Measurements from ENCODE around the gene DCLK3.

Gene DCLK3

DNA sequence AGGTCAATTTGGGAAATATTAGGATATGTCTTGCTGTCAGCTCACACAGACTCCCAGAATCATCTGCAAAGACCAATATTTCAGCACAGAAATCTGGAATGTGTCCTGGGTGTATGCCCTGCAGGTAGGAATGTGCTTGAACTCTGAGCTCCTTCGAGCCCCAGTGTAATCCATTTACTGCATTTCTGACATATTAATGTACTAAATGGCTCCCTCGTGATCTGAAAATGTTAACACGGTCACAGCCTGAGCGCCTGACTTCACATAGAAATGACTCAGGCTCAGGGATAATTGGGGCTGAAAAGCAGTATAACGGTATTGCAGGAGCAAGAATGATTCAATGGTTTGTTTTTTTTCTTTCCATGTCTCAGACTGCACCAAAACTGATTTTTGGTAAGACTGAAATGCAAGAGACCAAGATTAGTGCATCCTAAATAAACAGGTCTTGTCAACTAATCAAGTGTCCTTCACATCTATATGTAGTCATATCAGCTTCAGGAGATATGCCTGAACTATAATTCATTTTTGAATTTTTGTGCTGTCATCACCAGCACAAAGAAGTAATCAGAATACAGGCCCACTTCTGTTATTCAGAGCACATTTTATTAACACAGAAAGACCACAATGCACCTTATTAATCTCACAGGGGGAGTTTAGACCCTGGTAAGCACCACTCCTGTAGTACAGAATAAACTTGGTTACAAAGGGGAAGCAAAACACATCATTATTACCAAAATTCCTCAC is 49.8 kb downstream of the DCLK3 start:
- DNase-seq (ENCODE audit: low read depth in 1 of 2, low spot score in 1 of 2): no peak
- in situ Hi-C loops (cut with HindIII; ENCODE audit: low pct_unique_long_range_greater_than_20kb, low sequenced_read_pairs): no loop called here
- no peak for TF ChIP-seq JUND (IDR thresholded peaks at IDR 0.05; ENCODE audit: low read depth)

DNA sequence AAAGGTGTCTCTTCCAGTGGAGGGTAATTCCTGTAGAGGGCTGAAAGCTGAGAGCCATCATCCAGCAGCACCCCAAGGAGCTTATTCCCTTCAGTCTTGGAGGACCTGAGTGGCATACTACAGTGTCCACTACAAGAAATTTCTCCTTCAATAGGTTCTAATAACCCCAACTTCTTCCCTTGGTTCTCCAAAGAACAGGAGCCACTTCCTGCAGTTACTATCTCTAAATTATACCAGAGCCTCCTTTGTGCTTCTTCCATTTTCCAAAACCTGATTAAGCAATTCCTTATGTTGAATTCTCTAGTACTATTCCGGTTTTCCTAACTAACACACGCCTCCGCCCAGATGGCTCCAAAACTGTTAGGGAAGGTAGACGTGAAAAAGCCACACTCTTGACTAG is 50.4 kb downstream of the DCLK3 start:
- in situ Hi-C loops (cut with HindIII; ENCODE audit: low pct_unique_long_range_greater_than_20kb, low sequenced_read_pairs): no loop called here
- DNase-seq (ENCODE audit: low read depth in 1 of 2, low spot score in 1 of 2): no peak
- TF ChIP-seq JUND (IDR thresholded peaks at IDR 0.05; ENCODE audit: low read depth): no peak

DNA sequence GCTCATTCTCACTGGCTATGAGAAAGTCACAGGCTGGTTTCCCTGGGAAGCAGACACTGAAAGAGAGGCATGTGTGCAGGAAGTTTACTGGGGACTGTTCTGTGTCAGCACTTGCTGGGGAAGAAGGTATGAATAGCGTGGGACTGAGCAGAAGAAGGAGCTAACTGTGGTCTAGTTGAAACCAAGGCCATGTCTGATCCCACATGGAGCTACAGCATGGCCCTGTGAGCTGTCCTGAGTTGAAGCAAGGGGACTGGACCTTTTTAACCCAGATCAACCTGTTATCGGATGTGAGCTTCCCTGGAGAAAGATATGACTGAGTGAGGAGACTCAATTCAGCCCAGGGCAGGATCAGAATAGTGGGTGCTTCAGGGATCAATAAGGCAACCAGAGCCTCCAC is 53.7 kb downstream of the DCLK3 start:
- in situ Hi-C loops (cut with HindIII; ENCODE audit: low pct_unique_long_range_greater_than_20kb, low sequenced_read_pairs): no loop called here
- TF ChIP-seq JUND (IDR thresholded peaks at IDR 0.05; ENCODE audit: low read depth): no peak
- DNase-seq (ENCODE audit: low read depth in 1 of 2, low spot score in 1 of 2): no peak

DNA sequence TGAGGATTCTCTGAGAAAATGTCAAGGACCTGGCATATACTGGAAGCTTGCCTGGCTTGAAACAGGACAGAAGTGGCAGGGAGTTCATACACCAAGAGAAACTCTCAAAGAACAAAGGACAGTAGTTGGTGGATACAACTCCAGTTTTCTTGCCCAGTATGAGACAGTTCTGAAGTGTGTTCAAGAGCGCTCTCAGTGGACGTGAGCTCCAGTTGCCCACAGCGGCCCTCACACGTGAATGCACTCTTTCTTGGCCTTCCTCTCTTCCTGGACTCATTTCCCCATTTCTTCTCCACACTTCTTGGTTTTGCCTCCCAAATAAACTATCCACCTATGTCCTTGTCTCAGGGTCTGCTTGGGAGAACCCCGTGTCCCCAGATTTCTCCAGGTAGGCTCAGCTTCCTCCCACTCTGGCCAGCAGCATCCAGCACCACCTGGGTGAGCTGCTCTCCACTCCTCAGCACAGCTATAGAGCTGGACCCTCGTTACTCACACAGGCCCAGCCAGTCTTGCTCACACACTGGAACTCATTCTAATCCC is 54.5 kb downstream of the DCLK3 start:
- in situ Hi-C loops (cut with HindIII; ENCODE audit: low pct_unique_long_range_greater_than_20kb, low sequenced_read_pairs): no loop called here
- no peak for DNase-seq (ENCODE audit: low read depth in 1 of 2, low spot score in 1 of 2)

DNA sequence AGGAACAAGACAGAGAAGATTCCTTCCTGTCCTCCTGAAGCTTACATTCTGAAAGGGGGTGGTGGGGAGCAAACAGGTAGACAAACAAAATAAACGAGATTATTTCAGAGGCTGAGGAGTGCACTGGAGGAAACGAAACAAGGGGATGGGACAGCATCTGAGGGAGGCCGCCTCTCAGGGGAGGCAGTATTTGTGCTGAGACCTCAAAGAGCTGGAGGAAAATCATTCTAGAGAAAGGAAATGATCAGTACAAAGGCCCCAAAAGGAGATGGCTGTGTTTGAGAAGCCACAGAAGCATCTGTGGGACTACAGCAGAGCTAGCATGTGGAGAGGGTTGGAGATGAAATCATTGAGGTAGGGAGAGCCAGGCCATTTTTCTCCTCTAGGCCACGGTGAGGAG is 55.1 kb downstream of the DCLK3 start:
- no peak for TF ChIP-seq JUND (IDR thresholded peaks at IDR 0.05; ENCODE audit: low read depth)
- no peak for DNase-seq (ENCODE audit: low read depth in 1 of 2, low spot score in 1 of 2)
- in situ Hi-C loops (cut with HindIII; ENCODE audit: low pct_unique_long_range_greater_than_20kb, low sequenced_read_pairs): no loop called here

More for the DNA sequence above, 54.5 kb downstream of the DCLK3 start:
- TF ChIP-seq JUND (IDR thresholded peaks at IDR 0.05; ENCODE audit: low read depth): no peak

DNA sequence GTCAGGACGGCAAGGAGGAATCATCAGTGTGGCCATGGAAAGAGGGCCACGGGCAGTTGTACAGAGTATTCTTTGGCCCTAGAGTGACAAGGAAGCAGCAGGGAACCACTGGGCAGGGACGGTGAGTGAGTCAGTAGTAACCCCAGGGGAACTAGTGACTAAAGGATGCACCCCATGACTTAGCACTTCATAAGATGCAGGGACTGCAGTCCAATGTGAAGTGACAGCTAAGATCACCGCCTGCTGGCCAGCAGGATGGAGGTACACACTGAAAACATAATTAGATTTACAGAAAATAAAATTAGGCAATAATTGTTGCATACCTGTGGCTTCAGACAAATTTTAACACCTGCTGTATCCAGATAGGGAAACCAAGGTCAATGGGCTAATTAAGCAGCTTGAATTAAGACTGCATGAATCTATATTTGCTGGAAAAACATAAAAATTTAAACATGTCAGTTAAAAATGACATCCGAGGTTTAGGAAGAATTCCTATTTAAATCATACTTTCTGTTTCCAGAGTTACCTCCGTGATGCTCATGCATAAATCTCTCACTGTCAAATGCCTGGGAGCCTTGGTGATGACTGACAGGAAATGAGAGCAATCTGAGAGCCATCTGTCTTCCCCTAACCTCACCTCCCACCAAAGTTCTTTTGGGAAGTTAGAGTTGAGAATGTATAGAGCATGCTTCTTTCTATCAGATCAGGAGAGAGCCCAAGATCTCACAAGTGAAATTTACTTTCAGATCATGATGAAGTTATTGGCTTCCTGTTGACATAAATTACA is 56.5 kb downstream of the DCLK3 start:
- peak in 1 of 2 experiments; percentile 15 for DNase-seq (ENCODE audit: low read depth in 1 of 2, low spot score in 1 of 2)
- no peak for TF ChIP-seq JUND (IDR thresholded peaks at IDR 0.05; ENCODE audit: low read depth)
- in situ Hi-C loops (cut with HindIII; ENCODE audit: low pct_unique_long_range_greater_than_20kb, low sequenced_read_pairs): no loop called here

DNA sequence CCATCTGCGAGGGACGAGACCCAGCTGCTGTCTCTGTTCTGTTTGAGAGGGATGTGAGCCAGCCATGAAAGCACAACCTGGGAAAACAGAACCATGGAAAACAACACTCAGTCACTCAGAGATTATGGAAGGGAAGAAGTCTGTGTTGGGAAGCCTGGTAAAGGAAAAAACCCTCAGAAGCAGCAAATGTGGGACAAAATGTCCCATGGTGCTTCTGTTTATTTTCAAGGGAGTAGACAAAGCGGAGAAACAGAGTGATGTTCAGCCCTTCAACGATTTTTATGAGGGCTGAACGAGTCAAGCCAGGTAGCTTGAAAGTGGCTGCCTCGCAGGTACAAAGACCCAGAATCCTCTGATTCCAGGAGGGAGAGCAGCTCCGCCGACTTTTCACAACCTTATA is 59.3 kb downstream of the DCLK3 start:
- no peak for TF ChIP-seq JUND (IDR thresholded peaks at IDR 0.05; ENCODE audit: low read depth)
- in situ Hi-C loops (cut with HindIII; ENCODE audit: low pct_unique_long_range_greater_than_20kb, low sequenced_read_pairs): no loop called here

DNA sequence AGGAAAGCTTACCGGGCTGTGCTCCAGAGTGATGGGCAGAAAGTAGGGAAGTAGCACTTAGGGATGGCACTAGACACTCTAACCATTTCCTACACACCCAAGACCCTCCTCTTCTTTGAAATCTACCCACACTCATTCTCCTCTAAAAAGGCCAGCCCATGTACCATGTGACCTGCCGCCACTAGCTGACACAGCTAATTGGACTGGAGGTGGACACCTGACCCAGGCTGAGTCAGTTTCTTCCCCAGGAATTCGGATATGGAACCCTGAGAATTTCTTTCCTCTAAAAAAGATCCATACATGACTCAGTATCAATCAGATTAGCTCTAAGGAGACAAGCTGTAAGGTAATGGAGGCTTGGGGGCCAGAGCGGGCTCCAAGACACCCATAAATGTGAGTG is 60.1 kb downstream of the DCLK3 start:
- no peak for TF ChIP-seq JUND (IDR thresholded peaks at IDR 0.05; ENCODE audit: low read depth)
- DNase-seq (ENCODE audit: low read depth in 1 of 2, low spot score in 1 of 2): no peak
- in situ Hi-C loops (cut with HindIII; ENCODE audit: low pct_unique_long_range_greater_than_20kb, low sequenced_read_pairs): no loop called here

More for the DNA sequence above, 59.3 kb downstream of the DCLK3 start:
- no peak for DNase-seq (ENCODE audit: low read depth in 1 of 2, low spot score in 1 of 2)

DNA sequence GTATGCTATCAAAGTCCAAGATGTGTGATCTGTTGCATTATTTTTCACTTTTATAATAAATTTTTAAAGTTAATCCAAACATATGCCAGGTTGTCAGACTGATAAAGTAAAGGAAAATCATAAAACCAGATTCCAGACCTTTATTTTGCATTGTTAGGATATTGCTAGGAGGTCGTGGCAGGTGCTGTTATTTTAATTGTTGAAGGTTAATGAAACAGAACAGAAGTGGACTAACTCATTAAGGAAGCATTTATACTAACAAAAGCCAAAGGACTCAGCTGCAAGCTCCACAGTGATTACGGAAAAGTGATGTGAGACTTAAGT is 63.1 kb downstream of the DCLK3 start:
- DNase-seq (ENCODE audit: low read depth in 1 of 2, low spot score in 1 of 2): no peak
- in situ Hi-C loops (cut with HindIII; ENCODE audit: low pct_unique_long_range_greater_than_20kb, low sequenced_read_pairs): no loop called here
- no peak for TF ChIP-seq JUND (IDR thresholded peaks at IDR 0.05; ENCODE audit: low read depth)

DNA sequence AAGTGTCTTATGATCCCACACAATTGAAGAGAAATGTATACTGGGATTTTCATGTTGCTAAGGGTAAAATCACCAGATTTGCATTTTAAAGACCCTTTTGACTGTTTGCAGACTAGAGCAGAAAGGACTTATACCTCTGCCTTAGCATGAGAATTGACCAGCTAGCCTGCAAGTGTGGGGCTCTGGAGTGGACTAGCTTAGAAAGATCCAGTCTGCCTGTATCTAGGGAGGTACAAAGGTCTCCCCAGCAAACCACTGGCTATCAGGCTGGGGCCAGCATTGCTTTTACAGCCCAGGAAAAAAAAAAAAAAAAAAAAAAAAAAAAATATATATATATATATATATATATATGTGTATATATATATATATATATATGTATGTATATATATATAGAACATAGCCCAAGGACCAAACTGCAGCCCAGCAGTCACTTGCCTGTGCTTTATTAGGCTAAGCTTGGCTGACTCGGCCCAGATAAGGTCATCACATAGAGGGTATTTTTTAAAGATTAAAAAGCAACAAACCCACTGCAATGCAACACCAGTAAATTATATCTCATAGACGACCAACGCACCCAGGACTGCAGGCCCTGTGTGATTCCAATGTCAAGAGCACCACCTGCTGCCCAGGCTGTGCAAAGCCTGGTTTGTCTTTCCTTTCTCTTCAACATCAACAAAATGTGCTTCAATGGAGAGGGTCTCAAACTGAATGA is 63.7 kb downstream of the DCLK3 start:
- DNase-seq (ENCODE audit: low read depth in 1 of 2, low spot score in 1 of 2): peak; percentile 37 to 77
- no peak for TF ChIP-seq JUND (IDR thresholded peaks at IDR 0.05; ENCODE audit: low read depth)
- in situ Hi-C loops (cut with HindIII; ENCODE audit: low pct_unique_long_range_greater_than_20kb, low sequenced_read_pairs): no loop called here

DNA sequence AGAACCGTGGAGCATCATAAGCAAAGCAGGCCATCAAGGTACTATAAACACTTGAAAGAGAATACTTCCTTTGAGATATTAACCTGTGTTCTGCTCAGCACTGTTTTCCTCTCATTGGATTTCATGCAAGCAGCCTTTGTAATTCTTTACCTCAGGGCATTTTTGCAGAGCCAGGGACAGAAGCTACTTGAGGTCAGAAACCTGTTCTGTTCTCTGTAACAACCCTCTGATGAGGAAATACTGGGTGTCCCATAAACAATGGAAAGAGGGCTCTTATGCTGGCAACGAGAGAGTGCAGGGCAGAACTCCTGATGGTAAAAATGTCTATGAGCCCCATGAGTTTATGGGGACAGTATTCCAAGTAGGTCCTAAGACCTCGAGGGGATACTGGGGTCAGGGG is 66.0 kb downstream of the DCLK3 start:
- no peak for TF ChIP-seq JUND (IDR thresholded peaks at IDR 0.05; ENCODE audit: low read depth)
- in situ Hi-C loops (cut with HindIII; ENCODE audit: low pct_unique_long_range_greater_than_20kb, low sequenced_read_pairs): no loop called here
- peak in 1 of 2 experiments; percentile 36 for DNase-seq (ENCODE audit: low read depth in 1 of 2, low spot score in 1 of 2)

DNA sequence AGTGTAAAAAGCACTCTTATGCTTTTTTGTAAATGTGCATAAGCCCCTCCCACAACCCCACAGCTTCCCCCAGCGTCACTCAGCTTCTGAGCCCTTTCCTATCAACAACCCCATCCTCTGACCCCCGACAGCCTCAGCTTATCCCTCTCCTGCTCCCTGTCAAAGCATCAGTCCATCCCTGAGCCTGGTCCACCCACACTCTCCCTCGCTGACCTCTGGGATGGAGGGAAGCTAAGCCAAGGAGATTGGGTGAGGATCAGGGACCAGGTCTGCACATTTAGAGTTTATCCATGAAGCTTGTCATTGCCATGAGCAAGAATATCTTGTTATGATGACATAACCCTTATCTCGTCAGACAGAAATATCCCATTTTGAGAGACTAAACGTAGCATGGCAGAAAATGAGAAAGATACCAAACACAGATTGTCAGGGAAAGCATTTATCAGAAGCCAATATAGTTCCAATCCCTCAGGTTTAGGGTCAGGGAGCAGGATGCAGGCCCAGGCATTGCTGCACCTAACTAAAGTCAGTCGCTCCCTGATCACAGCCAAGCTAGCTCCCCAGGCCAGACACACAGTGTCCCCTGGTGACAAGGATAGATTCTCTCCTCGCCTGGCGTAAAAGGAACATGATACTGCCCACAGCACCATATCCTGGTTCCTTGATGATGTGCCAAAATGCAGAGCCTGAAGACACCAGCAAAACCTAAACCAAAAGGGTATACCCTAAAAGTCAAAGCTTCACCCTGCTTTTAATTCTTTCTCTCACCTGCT is 66.9 kb downstream of the DCLK3 start:
- no peak for TF ChIP-seq JUND (IDR thresholded peaks at IDR 0.05; ENCODE audit: low read depth)
- in situ Hi-C loops (cut with HindIII; ENCODE audit: low pct_unique_long_range_greater_than_20kb, low sequenced_read_pairs): no loop called here

More for the DNA sequence above, 66.9 kb downstream of the DCLK3 start:
- DNase-seq (ENCODE audit: low read depth in 1 of 2, low spot score in 1 of 2): peak in 1 of 2 experiments; percentile 45
